Neural progenitor cell (in vitro differentiated cells): ENCODE measurements around the gene CNKSR1. TPM values are rescaled to one million over a fixed set of nuclear protein-coding genes. Genes with fewer than 3 reads are reported as not detected.
A peak's percentile ranks its signal among the peaks of the same experiment; 100 is the strongest.

Experiments used
- DNase-seq: peaks from one replicate; pipeline ENCODE4 v3.0.0-alpha.2; 2016; ENCODE audit warnings: low spot score
- H2AFZ ChIP-seq: fragments of 200-600 bp; sonication (generic); replicated peaks from 2 replicates; pipeline ENCODE4 v1.6.1; 2016; ENCODE audit warnings: antibody characterized with exemption
- H3F3A ChIP-seq: fragments of 200-600 bp; sonication (generic); 2 replicates; pipeline ENCODE4 v1.6.1; 2016; ENCODE audit warnings: antibody characterized with exemption, low read depth
- H3K27ac ChIP-seq: fragments of 200-600 bp; sonication (generic); 2 replicates; pipeline ENCODE4 v1.5.1; 2016; ENCODE audit warnings: mild to moderate bottlenecking
- H3K27me3 ChIP-seq: fragments of 200-600 bp; sonication (generic); 2 replicates; pipeline ENCODE4 v1.6.1; 2016; ENCODE audit warnings: mild to moderate bottlenecking, moderate library complexity
- H3K36me3 ChIP-seq: fragments of 200-600 bp; sonication (generic); 2 replicates; pipeline ENCODE4 v1.5.1; 2016
- H3K4me1 ChIP-seq: fragments of 200-600 bp; sonication (generic); 2 replicates; pipeline ENCODE4 v1.6.1; 2016; ENCODE audit warnings: mixed run types
- H3K4me2 ChIP-seq: fragments of 200-600 bp; sonication (generic); 2 replicates; pipeline ENCODE4 v1.6.1; 2016
- H3K4me3 ChIP-seq: fragments of 200-600 bp; sonication (generic); 2 replicates; pipeline ENCODE4 v1.5.1; 2016
- H3K79me2 ChIP-seq: fragments of 200-600 bp; sonication (generic); 2 replicates; pipeline ENCODE4 v1.6.1; 2016; ENCODE audit warnings: low read depth
- H3K9ac ChIP-seq: fragments of 200-600 bp; sonication (generic); 2 replicates; pipeline ENCODE4 v1.6.1; 2016
- H3K9me3 ChIP-seq: fragments of 200-600 bp; sonication (generic); 2 replicates; pipeline ENCODE4 v1.5.1; 2016; ENCODE audit warnings: low read depth
- H4K20me1 ChIP-seq: fragments of 200-600 bp; sonication (generic); 2 replicates; pipeline ENCODE4 v1.6.1; 2016; ENCODE audit warnings: low read depth
- H3K27ac Mint-ChIP-seq: 3 replicates; pipeline ENCODE4 v1.8.0; 2021; ENCODE audit warnings: mixed read lengths
- H3K27me3 Mint-ChIP-seq: 2 replicates; pipeline ENCODE4 v1.8.0; 2022; ENCODE audit warnings: low read depth, mild to moderate bottlenecking, inconsistent platforms, moderate library complexity, mixed read lengths; ENCODE audit not compliant: insufficient read depth
- H3K36me3 Mint-ChIP-seq: 3 replicates; pipeline ENCODE4 v1.8.0; 2021; ENCODE audit warnings: mixed read lengths
- H3K4me1 Mint-ChIP-seq: 3 replicates; pipeline ENCODE4 v1.8.0; 2021; ENCODE audit warnings: mixed read lengths
- H3K4me3 Mint-ChIP-seq: 3 replicates; pipeline ENCODE4 v1.8.0; 2021; ENCODE audit warnings: mild to moderate bottlenecking, moderate library complexity, mixed read lengths
- H3K9me3 Mint-ChIP-seq: 3 replicates; pipeline ENCODE4 v1.8.0; 2020; ENCODE audit warnings: mixed read lengths
- CTCF ChIP-seq: fragments of 200-600 bp; sonication (generic); IDR thresholded peaks from 2 replicates; pipeline ENCODE4 v1.5.1; 2017; ENCODE audit warnings: antibody characterized with exemption, mild to moderate bottlenecking
- EZH2 ChIP-seq: fragments of 200-600 bp; sonication (generic); IDR thresholded peaks from 2 replicates; pipeline ENCODE4 v1.6.1; 2017; ENCODE audit warnings: antibody characterized with exemption, mild to moderate bottlenecking, moderate library complexity
- EZH2phosphoT487 ChIP-seq: fragments of 200-600 bp; sonication (generic); IDR thresholded peaks from 2 replicates; pipeline ENCODE4 v1.6.1; 2017; ENCODE audit warnings: antibody characterized with exemption
- total RNA-seq: library from RNA; depleted of rRNA; stranded (reverse); fragments of >200 nt; gene quantifications from 2 replicates; pipeline ENCODE4 v1.2.3, GENCODE V29; 2015; ENCODE audit warnings: low replicate concordance

Gene CNKSR1
- total RNA-seq, 1 donor from 2014 or later, result 7.8 TPM

- no peaks in the 10 kb centered on the region for H3K36me3 Mint-ChIP-seq
- Histone ChIP-seq H3K27ac (no peak overlapping the region), H3F3A (peaks cover 50% of the 10 kb centered on the region), H3K27me3 (peaks cover 33% of the 10 kb centered on the region), H2AFZ (no peak overlapping the region), H3K4me1 (peaks cover 45% of the 10 kb centered on the region), H3K79me2 (peaks cover 13% of the 10 kb centered on the region), H3K4me2 (no peak overlapping the region), H3K9ac (no peak overlapping the region), H3K9me3 (no peaks in the 10 kb centered on the region), H4K20me1 (peaks cover 3% of the 10 kb centered on the region), H3K36me3 (no peaks in the 10 kb centered on the region), H3K4me3 (no peak overlapping the region)
- H3K9me3 Mint-ChIP-seq, result no peaks in the 10 kb centered on the region
- H3K27me3 Mint-ChIP-seq, result peaks cover 37% of the 10 kb centered on the region
- H3K27ac Mint-ChIP-seq, result peak overlapping the region; percentile 19
- H3K4me3 Mint-ChIP-seq, result peak overlapping the region; percentile 14
- DNase-seq, result no peak
- peaks cover 64% of the 10 kb centered on the region for H3K4me1 Mint-ChIP-seq
- TF ChIP-seq EZH2phosphoT487, result no peak
- no peak for TF ChIP-seq EZH2
- no peak for TF ChIP-seq CTCF
These were observed 10.5 kb upstream of the CNKSR1 start for GRCh38 chr1:26166719-26167281.

DNA sequence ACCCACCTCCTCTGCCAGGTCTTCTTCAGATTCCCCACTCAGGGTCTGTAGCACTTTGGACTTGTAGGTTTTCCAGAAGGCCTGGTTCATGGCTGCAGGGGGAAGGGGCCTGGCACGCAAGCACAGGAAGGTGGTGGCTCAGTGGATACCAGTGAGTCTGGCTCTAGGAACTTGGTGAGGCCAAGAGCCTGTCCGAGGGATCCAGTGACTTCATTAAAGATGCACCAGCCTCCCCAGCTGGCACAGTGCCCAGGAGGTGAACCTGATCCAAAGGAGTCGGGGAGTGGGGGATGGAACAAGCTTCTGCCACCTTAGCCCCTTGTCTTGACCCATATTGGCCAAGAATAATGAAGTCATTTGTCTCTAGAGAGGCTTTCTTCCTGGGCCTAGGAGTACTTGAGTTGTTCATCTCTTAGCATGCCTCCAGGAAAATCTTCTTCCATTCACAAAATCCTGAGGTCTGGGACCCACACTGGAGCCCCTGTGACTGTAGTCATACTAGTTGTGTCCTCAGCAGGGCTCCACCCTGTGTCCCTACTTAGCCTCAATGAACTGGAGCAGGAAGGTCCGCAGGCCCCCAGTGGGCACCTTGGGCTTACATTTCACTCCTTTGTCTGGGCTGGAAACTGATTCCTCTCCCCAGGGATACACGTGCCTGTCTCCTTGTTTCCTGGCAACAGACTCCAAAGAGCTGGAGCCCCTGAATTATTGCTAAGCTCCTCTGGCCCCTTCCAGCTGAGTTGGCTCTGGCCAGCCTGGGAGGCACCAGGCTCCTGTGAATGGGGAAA is 8.7 kb upstream of the CNKSR1 start, which contains the start of gene C1orf232:
C1orf232 (minus strand) TSS at position 554 of the 788 bp plus-strand sequence; CDS start at position 90, 464 bp downstream.
- H3K27ac ChIP-seq, result peak within 1 kb of the TSS; percentile 56
- peak within 1 kb of the TSS; percentile 97 for H3K27ac Mint-ChIP-seq
- H3K36me3 ChIP-seq, result no peaks in the 10 kb centered on the region
- peaks cover 36% of the 10 kb centered on the region for H3F3A ChIP-seq
- peak within 1 kb of the TSS; percentile 44 for H2AFZ ChIP-seq
- H3K4me3 Mint-ChIP-seq, result peak within 1 kb of the TSS; percentile 89
- DNase-seq, result peak; percentile 81
- peaks cover 3% of the 10 kb centered on the region for H4K20me1 ChIP-seq
- H3K4me3 ChIP-seq, result peak within 1 kb of the TSS; percentile 77
- peaks cover 13% of the 10 kb centered on the region for H3K79me2 ChIP-seq
- no peaks in the 10 kb centered on the region for H3K9me3 ChIP-seq
- TF ChIP-seq EZH2, result no peak
- TF ChIP-seq EZH2phosphoT487, result no peak
- no peak for TF ChIP-seq CTCF
- no peaks in the 10 kb centered on the region for H3K36me3 Mint-ChIP-seq
- H3K27me3 ChIP-seq, result peaks cover 16% of the 10 kb centered on the region
- peaks cover 44% of the 10 kb centered on the region for H3K4me1 ChIP-seq
- H3K4me1 Mint-ChIP-seq, result peaks cover 59% of the 10 kb centered on the region
- H3K9ac ChIP-seq, result peak within 1 kb of the TSS; percentile 71
- no peaks in the 10 kb centered on the region for H3K9me3 Mint-ChIP-seq
- H3K27me3 Mint-ChIP-seq, result peaks cover 31% of the 10 kb centered on the region
- H3K4me2 ChIP-seq, result peak within 1 kb of the TSS; percentile 98

DNA sequence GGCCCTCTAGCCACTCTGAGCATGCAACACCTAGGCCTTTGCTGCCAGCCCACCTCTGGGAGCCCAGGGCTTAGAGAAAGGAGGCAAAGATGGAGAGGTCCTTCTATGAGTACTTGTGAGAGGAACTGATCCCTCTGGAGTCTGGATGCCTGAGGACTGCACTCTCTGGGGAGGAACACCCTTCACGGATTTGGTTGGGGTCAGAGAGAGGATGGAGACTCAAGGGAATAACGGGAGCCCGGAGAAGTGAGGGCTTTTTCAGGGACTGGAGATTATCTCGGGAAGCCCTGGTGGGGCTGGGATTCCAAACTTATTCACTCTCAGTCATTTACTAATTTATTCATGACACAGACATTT is 8.1 kb upstream of the CNKSR1 start:
- H3K27me3 ChIP-seq, result peaks cover 11% of the 10 kb centered on the region
- H3K79me2 ChIP-seq, result peaks cover 13% of the 10 kb centered on the region
- Mint-ChIP-seq H3K36me3 (no peaks in the 10 kb centered on the region), H3K27ac (peak overlapping the region; percentile 97), H3K4me1 (peaks cover 57% of the 10 kb centered on the region), H3K9me3 (no peaks in the 10 kb centered on the region), H3K4me3 (peak overlapping the region; percentile 89), H3K27me3 (peaks cover 29% of the 10 kb centered on the region)
- H4K20me1 ChIP-seq, result peaks cover 3% of the 10 kb centered on the region
- TF ChIP-seq EZH2, result no peak
- no peak for TF ChIP-seq EZH2phosphoT487
- no peak for TF ChIP-seq CTCF
- no peak overlapping the region for H2AFZ ChIP-seq
- H3K36me3 ChIP-seq, result no peaks in the 10 kb centered on the region
- peaks cover 44% of the 10 kb centered on the region for H3K4me1 ChIP-seq
- peak overlapping the region; percentile 56 for H3K27ac ChIP-seq
- DNase-seq, result no peak
- H3K9me3 ChIP-seq, result no peaks in the 10 kb centered on the region
- peaks cover 34% of the 10 kb centered on the region for H3F3A ChIP-seq
- no peak overlapping the region for H3K9ac ChIP-seq
- H3K4me2 ChIP-seq, result peak overlapping the region; percentile 98
- H3K4me3 ChIP-seq, result peak overlapping the region; percentile 77
